Gastrocnemius medialis (tissue), 4 donors: ENCODE results near the gene RFT1. TPM values are rescaled to one million over a fixed set of nuclear protein-coding genes. Genes with fewer than 3 reads are reported as not detected.
A peak's percentile ranks its signal among the peaks of the same experiment; 100 is the strongest.

ENCODE experiments used
- ATAC-seq, 2 donors: fragments of 150-250 bp; one replicate each; pipeline ENCODE4 v1.9.1; 2016
- DNase-seq, 2 donors: peaks; one replicate each; pipeline ENCODE4 v3.0.0-alpha.2; 2019
- H3K27ac ChIP-seq, 4 donors: fragments of 200-600 bp; sonication (generic); 1 replicate in 1 of 4; 2 replicates in 3 of 4; pipeline ENCODE4 v1.5.1; 2016 to 2018; ENCODE audit warnings: mild to moderate bottlenecking in 2 of 4, moderate library complexity in 1 of 4
- H3K27me3 ChIP-seq, 3 donors: fragments of 200-600 bp; sonication (generic) in 2 of 3; 1 replicate in 1 of 3; 2 replicates in 2 of 3; pipeline versions ENCODE4 v1.5.1 to v1.6.0; 2016 to 2019; ENCODE audit warnings: mild to moderate bottlenecking in 1 of 3, moderate library complexity in 1 of 3
- H3K36me3 ChIP-seq, 2 donors: fragments of 200-600 bp; sonication (generic) in 1 of 2; one replicate each; pipeline ENCODE4 v1.5.1; 2017 to 2018
- H3K4me1 ChIP-seq, 2 donors: fragments of 200-600 bp; sonication (generic) in 1 of 2; one replicate each; pipeline ENCODE4 v1.5.1; 2016 to 2017; ENCODE audit warnings: mild to moderate bottlenecking in 2 of 2
- H3K4me3 ChIP-seq, 4 donors: fragments of 200-600 bp; sonication (generic) in 3 of 4; 1 replicate in 1 of 4; 2 replicates in 3 of 4; pipeline ENCODE4 v1.5.1; 2016 to 2019; ENCODE audit warnings: mild to moderate bottlenecking in 2 of 4
- H3K9me3 ChIP-seq, 3 donors: fragments of 200-600 bp; sonication (generic) in 2 of 3; 1 replicate in 1 of 3; 2 replicates in 2 of 3; pipeline ENCODE4 v1.5.1; 2016 to 2019
- CTCF ChIP-seq, 5 experiments: fragments of 450-650 bp in 3 of 5; fragments of 200-600 bp in 2 of 5; sonication (generic) in 2 of 5; IDR thresholded peaks in 4 of 5; conservative IDR thresholded peaks in 1 of 5; 1 replicate in 4 of 5; 2 replicates in 1 of 5; pipeline ENCODE4 v1.5.1; 2016 to 2019; ENCODE audit warnings: antibody characterized with exemption in 5 of 5, mild to moderate bottlenecking in 3 of 5, moderate library complexity in 3 of 5
- POLR2A ChIP-seq, 2 donors: fragments of 450-650 bp; IDR thresholded peaks; one replicate each; pipeline ENCODE4 v1.6.1; 2017; ENCODE audit warnings: antibody characterized with exemption in 2 of 2, mild to moderate bottlenecking in 2 of 2, moderate library complexity in 2 of 2
- in situ Hi-C, 4 donors: fragments of 200-750 bp; cut with MboI; loops; one replicate each; pipeline versions ENCODE4 v1.15.0 to v1.8.0; 2017; ENCODE audit warnings: low sequenced_read_pairs in 4 of 4
- intact Hi-C: fragments of 100-400 bp; cut with DNase I; formaldehyde crosslinking; loops from one replicate; pipeline ENCODE4 v1.15.1; 2023; ENCODE audit warnings: low total_unique reads
- total RNA-seq, 4 donors: library from RNA; depleted of rRNA; stranded (reverse); fragments of >200 nt; gene quantifications; one replicate each; pipeline versions ENCODE4 v1.1.0 to v1.2.3, GENCODE V29; 2016

Gene RFT1
- total RNA-seq, 4 donors from 2014 or later, result 2.5 to 5.7 (median 5.2) TPM

- TF ChIP-seq CTCF (IDR thresholded peaks at IDR 0.05 in 4 of 5, conservative IDR thresholded peaks at IDR 0.05 in 1 of 5) (peak in 1 of 5 experiments; percentile 42), POLR2A (IDR thresholded peaks at IDR 0.05) (no peak)
- DNase-seq, result peak in 1 of 2 donors; percentile 41
- H3K36me3 ChIP-seq, result peaks cover 0 to 14% of the 10 kb centered on the region in 2 donors
- intact Hi-C loops (loop anchor here (5.0 kb wide), 1 partner anchor 192 kb away; no protein-coding TSS in a partner anchor), in situ Hi-C loops (loop anchor here (5.0 kb wide), 2 partner anchors 87 to 92 kb away; no protein-coding TSS in a partner anchor)
- H3K4me1 ChIP-seq, result peaks cover 26 to 31% of the 10 kb centered on the region in 2 donors
- H3K27me3 ChIP-seq, result no peaks in the 10 kb centered on the region
- no peak overlapping the region for H3K27ac ChIP-seq
- no peak overlapping the region for H3K4me3 ChIP-seq
- no peaks in the 10 kb centered on the region for H3K9me3 ChIP-seq
- peak in 1 of 2 donors; percentile 31 for ATAC-seq
Measured at GRCh38 chr3:53109891-53110771, 20.1 kb downstream of the RFT1 start.

GRCh38 chr3:53109190-53109589 is 21.0 kb downstream of the RFT1 start:
- no peak overlapping the region for H3K4me3 ChIP-seq
- DNase-seq (no peak), ATAC-seq (no peak)
- in situ Hi-C loops (no loop called here), intact Hi-C loops (no loop called here)
- H3K36me3 ChIP-seq, result peaks cover 0 to 23% of the 10 kb centered on the region in 2 donors
- TF ChIP-seq CTCF (IDR thresholded peaks at IDR 0.05 in 4 of 5, conservative IDR thresholded peaks at IDR 0.05 in 1 of 5) (no peak), POLR2A (IDR thresholded peaks at IDR 0.05) (no peak)
- H3K9me3 ChIP-seq, result no peaks in the 10 kb centered on the region
- no peak overlapping the region for H3K27ac ChIP-seq
- H3K27me3 ChIP-seq, result no peaks in the 10 kb centered on the region
- peaks cover 23 to 31% of the 10 kb centered on the region in 2 donors for H3K4me1 ChIP-seq

GRCh38 chr3:53104762-53105161 is 25.5 kb downstream of the RFT1 start:
- Histone ChIP-seq H3K4me3 (no peak overlapping the region), H3K9me3 (no peaks in the 10 kb centered on the region), H3K36me3 (peaks cover 0 to 53% of the 10 kb centered on the region in 2 donors), H3K4me1 (peaks cover 0 to 4% of the 10 kb centered on the region in 2 donors), H3K27ac (no peak overlapping the region), H3K27me3 (no peaks in the 10 kb centered on the region)
- TF ChIP-seq CTCF (IDR thresholded peaks at IDR 0.05 in 4 of 5, conservative IDR thresholded peaks at IDR 0.05 in 1 of 5), result no peak
- TF ChIP-seq POLR2A (IDR thresholded peaks at IDR 0.05), result no peak
- in situ Hi-C loops (no loop called here), intact Hi-C loops (no loop called here)
- DNase-seq (no peak), ATAC-seq (no peak)

- intact Hi-C loops (no loop called here), in situ Hi-C loops (no loop called here)
- H3K27ac ChIP-seq, result no peak overlapping the region
- no peak for DNase-seq
- no peak for ATAC-seq
- no peaks in the 10 kb centered on the region for H3K9me3 ChIP-seq
- H3K36me3 ChIP-seq, result peaks cover 0 to 53% of the 10 kb centered on the region in 2 donors
- H3K27me3 ChIP-seq, result no peaks in the 10 kb centered on the region
- no peak overlapping the region for H3K4me3 ChIP-seq
- no peaks in the 10 kb centered on the region for H3K4me1 ChIP-seq
- no peak for TF ChIP-seq POLR2A (IDR thresholded peaks at IDR 0.05)
- TF ChIP-seq CTCF (IDR thresholded peaks at IDR 0.05 in 4 of 5, conservative IDR thresholded peaks at IDR 0.05 in 1 of 5), result no peak
Measured at GRCh38 chr3:53103397-53104296, 26.6 kb downstream of the RFT1 start.
